KMS-11 (cell line): ENCODE data around the gene PPM1M.

ENCODE experiments used
- H2AFZ ChIP-seq: fragments of 200-600 bp; sonication (generic); 2 replicates; pipeline ENCODE4 v1.6.1; 2016; ENCODE audit warnings: antibody characterized with exemption, mixed run types, low read depth
- H3K27ac ChIP-seq: fragments of 200-600 bp; sonication (generic); 2 replicates; pipeline ENCODE4 v1.6.1; 2016; ENCODE audit warnings: mild to moderate bottlenecking, mixed run types
- H3K27me3 ChIP-seq: fragments of 200-600 bp; sonication (generic); 2 replicates; pipeline ENCODE4 v1.6.1; 2017; ENCODE audit warnings: mild to moderate bottlenecking, low read depth, mixed run types, moderate library complexity; ENCODE audit not compliant: insufficient read depth
- H3K36me3 ChIP-seq: fragments of 200-600 bp; sonication (generic); 2 replicates; pipeline ENCODE4 v1.6.1; 2017; ENCODE audit warnings: mild to moderate bottlenecking, mixed run types; ENCODE audit not compliant: insufficient read depth
- H3K4me1 ChIP-seq: fragments of 200-600 bp; sonication (generic); 2 replicates; pipeline ENCODE4 v1.6.1; 2016; ENCODE audit warnings: mild to moderate bottlenecking, low read depth, mixed run types; ENCODE audit not compliant: poor library complexity, severe bottlenecking
- H3K4me2 ChIP-seq: fragments of 200-600 bp; sonication (generic); 2 replicates; pipeline ENCODE4 v1.7.0; 2016; ENCODE audit warnings: mild to moderate bottlenecking, mixed run types
- H3K4me3 ChIP-seq: fragments of 200-600 bp; sonication (generic); IDR thresholded peaks from 2 replicates; pipeline ENCODE4 v1.6.1; 2017; ENCODE audit warnings: low read depth, low read length, mixed read lengths; ENCODE audit not compliant: insufficient read depth
- H3K79me2 ChIP-seq: fragments of 200-600 bp; sonication (generic); 2 replicates; pipeline ENCODE4 v1.6.1; 2016; ENCODE audit warnings: low read depth, mixed run types; ENCODE audit not compliant: insufficient read depth
- H3K9ac ChIP-seq: fragments of 200-600 bp; sonication (generic); 2 replicates; pipeline ENCODE4 v1.6.1; 2016; ENCODE audit warnings: mild to moderate bottlenecking, mixed run types
- H4K20me1 ChIP-seq: fragments of 200-600 bp; sonication (generic); 2 replicates; pipeline ENCODE4 v1.6.1; 2016; ENCODE audit warnings: mild to moderate bottlenecking, mixed run types; ENCODE audit not compliant: insufficient read depth
- TF ChIP-seq, protein P1 (sequence below): fragments of 200-600 bp; sonication (generic); conservative IDR thresholded peaks from 2 replicates; pipeline ENCODE4 v1.6.1; 2017; ENCODE audit warnings: low read depth, mild to moderate bottlenecking, antibody characterized with exemption, low read length, moderate library complexity, mixed read lengths

The PPM1M gene

DNA sequence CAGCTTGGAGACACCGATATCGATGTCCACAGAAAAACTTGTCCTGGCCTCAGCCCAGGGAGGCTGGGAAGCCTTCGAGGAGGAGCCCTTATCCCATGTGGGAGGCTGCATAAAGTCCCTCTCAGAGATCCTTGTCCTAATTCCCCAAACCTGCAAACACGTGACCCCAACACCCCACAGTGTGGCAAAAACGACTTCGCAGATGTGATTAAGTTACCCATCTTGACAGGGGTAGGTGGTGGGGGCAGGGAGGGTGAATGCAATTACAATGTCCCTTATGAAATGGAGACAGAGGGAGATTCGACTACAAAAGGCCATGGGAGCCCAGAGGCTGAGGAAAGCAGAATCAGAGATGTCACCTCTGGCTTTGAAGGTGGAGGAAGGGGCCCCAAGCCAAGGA is 17.8 kb upstream of the PPM1M start:
- TF ChIP-seq, protein P1, sequence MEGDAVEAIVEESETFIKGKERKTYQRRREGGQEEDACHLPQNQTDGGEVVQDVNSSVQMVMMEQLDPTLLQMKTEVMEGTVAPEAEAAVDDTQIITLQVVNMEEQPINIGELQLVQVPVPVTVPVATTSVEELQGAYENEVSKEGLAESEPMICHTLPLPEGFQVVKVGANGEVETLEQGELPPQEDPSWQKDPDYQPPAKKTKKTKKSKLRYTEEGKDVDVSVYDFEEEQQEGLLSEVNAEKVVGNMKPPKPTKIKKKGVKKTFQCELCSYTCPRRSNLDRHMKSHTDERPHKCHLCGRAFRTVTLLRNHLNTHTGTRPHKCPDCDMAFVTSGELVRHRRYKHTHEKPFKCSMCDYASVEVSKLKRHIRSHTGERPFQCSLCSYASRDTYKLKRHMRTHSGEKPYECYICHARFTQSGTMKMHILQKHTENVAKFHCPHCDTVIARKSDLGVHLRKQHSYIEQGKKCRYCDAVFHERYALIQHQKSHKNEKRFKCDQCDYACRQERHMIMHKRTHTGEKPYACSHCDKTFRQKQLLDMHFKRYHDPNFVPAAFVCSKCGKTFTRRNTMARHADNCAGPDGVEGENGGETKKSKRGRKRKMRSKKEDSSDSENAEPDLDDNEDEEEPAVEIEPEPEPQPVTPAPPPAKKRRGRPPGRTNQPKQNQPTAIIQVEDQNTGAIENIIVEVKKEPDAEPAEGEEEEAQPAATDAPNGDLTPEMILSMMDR: no peak
- Histone ChIP-seq H4K20me1 (no peaks in the 10 kb centered on the region), H3K9ac (no peak overlapping the region), H3K4me2 (no peak overlapping the region), H3K4me3 (no peak overlapping the region), H3K36me3 (no peaks in the 10 kb centered on the region), H3K27ac (no peak overlapping the region), H3K4me1 (peaks cover 20% of the 10 kb centered on the region), H3K79me2 (no peaks in the 10 kb centered on the region), H3K27me3 (no peaks in the 10 kb centered on the region), H2AFZ (no peak overlapping the region)

DNA sequence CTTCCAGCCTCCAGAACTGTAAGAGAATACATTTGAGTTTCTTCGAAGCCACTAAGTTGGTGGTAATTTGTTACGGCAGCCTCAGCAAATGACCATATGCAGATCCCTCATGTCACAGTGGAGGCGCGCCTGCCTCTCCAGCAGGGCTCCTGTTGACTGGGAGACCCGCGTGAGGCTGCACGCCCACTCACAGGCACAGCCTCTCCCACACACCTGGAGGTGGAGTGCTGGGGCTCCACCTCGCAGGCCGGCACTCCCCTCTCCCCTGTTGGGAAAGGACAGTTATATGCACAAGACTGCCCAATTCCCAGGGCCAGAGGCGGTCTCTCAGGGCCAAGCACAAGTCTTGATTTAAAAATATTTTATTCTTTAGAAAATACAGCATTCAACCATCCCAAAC is 17.3 kb upstream of the PPM1M start:
- peaks cover 20% of the 10 kb centered on the region for H3K4me1 ChIP-seq
- H4K20me1 ChIP-seq: no peaks in the 10 kb centered on the region
- H3K36me3 ChIP-seq: no peaks in the 10 kb centered on the region

DNA sequence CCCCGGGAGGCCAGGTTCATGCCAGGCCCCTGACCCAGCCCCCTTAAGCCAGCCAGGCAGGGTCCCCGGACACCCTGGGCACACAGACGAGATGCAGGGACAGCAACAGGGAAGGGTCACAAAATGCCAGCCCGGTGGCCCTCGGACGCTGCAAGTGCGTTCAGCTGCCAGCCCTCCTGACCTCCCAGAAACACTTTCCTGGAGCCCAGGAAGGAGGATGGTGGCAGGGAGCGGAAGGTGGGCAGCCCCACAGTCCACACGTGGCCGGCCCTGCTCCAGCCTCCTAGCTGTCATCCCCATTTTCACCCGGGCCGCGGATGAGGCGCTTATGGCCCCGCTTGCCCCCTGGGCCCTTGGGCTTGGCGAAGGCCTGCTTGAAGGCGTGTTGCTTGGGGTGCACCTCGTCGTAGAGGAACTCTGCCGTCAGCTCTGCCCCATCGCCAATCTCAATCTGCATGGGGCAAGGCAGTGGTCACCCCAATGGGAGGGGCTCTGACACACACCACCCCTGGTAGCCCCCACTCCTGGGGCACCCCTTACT is 16.7 kb upstream of the PPM1M start:
- Histone ChIP-seq H4K20me1 (no peaks in the 10 kb centered on the region), H3K4me3 (no peak overlapping the region), H3K4me1 (peaks cover 20% of the 10 kb centered on the region), H3K4me2 (no peak overlapping the region), H3K27ac (no peak overlapping the region), H3K9ac (no peak overlapping the region), H3K27me3 (no peaks in the 10 kb centered on the region), H2AFZ (no peak overlapping the region), H3K36me3 (no peaks in the 10 kb centered on the region), H3K79me2 (no peaks in the 10 kb centered on the region)
- TF ChIP-seq, protein P1: no peak

More for the DNA sequence above, 17.3 kb upstream of the PPM1M start:
- TF ChIP-seq, protein P1: no peak
- Histone ChIP-seq H3K27ac (no peak overlapping the region), H2AFZ (no peak overlapping the region), H3K4me3 (no peak overlapping the region), H3K27me3 (no peaks in the 10 kb centered on the region), H3K79me2 (no peaks in the 10 kb centered on the region), H3K9ac (no peak overlapping the region), H3K4me2 (no peak overlapping the region)

DNA sequence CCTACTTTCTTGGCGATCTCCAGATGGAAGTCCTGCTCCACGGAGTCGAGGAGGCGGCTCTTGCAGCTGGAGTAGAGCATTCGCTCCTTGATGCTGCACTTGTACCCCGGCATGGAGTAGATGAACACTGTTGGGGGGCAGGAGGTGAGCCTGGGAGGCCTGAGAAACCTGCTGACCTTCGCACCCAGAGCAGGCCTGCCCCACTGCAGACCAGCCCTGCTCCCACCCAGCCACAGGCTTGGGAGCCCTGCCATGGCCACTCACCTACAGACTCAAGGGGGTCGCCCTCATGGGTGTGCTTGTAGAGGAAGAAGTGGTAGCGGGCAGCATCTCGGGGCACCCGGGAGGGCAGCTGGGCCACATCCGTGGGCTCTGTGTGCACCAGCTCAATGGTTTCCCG is 15.9 kb upstream of the PPM1M start:
- Histone ChIP-seq H3K36me3 (no peaks in the 10 kb centered on the region), H3K4me2 (no peak overlapping the region), H3K4me1 (peaks cover 20% of the 10 kb centered on the region), H3K4me3 (no peak overlapping the region), H4K20me1 (no peaks in the 10 kb centered on the region), H2AFZ (no peak overlapping the region), H3K27me3 (no peaks in the 10 kb centered on the region), H3K27ac (no peak overlapping the region), H3K79me2 (no peaks in the 10 kb centered on the region), H3K9ac (no peak overlapping the region)
- TF ChIP-seq, protein P1: no peak
